EL (cell line): ENCODE measurements around the gene TSSC4.

Experiments
- DNase-seq: peaks from one replicate; pipeline ENCODE4 v3.0.0-alpha.2; 2016

Gene TSSC4

DNA sequence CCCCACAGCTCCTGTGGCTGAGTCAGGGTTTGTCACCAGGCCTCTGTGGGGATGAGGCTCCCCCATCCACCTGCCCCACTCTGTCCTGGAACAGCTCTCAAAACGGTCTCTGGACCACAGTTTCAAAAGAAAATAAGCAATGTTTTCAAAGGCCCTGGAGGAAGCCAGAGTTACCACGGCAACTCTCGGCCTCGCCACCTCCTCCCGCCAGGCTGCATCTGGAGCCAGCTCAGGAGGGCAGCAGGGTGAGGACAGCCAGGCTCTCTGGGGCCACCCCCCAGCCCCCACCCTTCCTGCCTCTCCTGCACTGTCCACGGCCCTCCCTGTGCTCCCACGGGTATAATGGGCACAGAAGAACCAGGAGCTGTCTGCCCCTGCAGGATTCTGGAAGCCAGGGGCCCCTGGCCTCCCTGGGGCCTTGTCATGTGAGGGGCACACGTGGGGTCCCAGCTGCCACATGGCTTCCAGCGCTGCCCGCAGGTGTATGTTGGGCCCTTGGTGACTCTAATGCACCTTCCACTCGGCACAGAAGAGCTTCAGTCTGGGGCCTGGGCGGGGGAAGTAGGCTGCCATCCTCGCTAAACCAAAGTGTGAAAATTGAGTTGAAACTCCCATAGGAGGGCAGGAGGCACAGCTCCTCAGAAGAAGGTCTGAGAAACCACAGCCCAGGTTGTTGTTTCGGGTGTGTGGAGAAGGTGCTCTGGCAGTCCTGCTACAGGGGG, 13.1 kb upstream of the TSSC4 start:
- DNase-seq, result no peak

GRCh38 chr11:2388431-2389376, 11.8 kb upstream of the TSSC4 start:
- no peak for DNase-seq

DNA sequence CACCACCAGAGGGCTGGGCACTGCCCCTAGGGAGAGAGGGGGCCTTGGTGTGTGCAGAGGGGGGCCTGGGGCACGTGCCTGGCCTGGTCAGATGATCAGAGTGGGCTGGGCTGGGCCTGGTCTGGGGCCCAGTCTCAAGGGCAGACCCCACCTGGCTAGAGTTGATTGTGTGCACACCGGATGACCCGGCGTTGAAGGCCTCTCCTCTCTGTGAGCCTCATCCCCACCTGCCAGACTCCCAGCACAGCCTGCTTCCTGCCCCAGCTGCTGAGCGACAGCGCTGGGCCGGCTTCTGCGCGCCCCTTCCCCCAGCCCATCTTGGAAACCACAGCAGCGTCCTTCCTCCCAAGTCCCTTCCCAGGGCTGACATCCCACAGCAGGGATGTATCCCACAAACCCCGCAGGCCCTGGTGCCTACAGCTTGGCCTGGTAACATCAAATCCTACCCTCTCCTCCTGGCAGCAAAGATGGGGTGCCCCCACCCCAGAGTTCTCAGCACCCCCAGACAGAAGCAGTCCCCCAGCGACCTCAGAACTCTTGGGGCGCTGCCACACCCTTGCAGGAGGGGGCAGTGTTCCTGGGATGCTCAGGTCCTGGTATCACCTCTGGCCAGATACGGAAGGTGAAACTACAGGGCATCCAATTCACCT, 11.0 kb upstream of the TSSC4 start:
- DNase-seq, result no peak

- DNase-seq, result no peak
These were observed 10.3 kb upstream of the TSSC4 start for GRCh38 chr11:2390091-2390724.

DNA sequence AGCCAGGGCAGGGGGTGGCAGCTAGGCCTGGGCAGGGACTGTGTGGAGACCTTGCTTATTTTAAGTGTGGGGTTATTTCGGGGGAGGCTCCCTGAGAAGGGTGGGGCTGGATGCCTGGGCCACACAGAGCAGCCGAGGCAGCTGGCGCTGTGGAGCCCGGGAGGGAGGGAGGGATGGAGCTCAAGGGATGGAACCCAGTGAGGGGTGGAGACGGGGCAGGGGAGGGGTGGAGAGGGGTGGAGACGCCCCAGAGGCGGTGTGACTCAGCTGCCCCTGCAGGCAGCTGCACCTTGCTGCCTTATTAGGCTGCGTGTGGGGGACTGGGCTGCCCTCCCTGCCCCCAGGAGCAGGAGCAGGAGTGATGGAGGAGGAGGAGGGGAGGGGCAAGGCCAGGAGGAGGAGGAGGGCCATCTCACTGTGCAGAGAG, 9.8 kb upstream of the TSSC4 start:
- DNase-seq, result peak; percentile 85

DNA sequence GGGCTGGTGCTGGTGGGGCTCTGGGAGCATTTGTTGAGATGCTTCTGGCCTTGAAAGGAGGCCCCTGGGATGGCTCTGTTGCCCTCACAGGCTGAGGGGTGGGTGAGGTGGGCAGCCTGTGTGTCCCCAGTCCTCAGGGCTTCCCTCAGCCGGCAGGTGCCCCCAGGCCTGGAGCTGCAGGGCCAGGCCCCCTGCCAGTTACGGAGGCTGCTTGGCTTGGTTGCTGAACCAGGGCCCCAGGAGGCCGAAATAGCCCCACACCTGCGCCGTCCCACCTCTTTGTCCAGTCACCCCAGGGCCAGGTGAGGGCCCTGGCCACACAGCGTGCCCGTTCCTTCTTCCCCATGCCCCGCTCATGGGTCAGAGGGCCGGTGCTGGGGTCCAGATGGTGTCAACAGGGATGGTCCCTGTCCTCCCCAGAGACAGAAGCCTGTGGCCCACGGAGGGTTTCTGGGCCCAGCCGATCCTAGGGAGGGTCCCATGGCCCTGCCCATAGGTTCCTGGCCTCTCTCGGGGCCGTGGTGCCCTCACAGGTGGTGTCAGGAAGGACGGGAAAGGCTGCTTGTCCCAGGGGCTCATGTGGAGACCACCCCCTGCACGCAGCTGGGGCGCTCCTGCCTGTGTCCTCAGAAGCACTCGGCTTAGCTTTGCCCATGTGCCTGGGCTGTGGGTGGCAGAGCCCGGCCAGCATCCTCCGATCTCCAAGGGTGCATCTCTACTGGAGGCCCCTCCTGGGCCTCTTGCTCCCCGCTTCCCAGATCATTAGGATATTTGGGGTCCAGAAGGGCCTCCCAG, 9.2 kb upstream of the TSSC4 start:
- DNase-seq, result no peak

DNA sequence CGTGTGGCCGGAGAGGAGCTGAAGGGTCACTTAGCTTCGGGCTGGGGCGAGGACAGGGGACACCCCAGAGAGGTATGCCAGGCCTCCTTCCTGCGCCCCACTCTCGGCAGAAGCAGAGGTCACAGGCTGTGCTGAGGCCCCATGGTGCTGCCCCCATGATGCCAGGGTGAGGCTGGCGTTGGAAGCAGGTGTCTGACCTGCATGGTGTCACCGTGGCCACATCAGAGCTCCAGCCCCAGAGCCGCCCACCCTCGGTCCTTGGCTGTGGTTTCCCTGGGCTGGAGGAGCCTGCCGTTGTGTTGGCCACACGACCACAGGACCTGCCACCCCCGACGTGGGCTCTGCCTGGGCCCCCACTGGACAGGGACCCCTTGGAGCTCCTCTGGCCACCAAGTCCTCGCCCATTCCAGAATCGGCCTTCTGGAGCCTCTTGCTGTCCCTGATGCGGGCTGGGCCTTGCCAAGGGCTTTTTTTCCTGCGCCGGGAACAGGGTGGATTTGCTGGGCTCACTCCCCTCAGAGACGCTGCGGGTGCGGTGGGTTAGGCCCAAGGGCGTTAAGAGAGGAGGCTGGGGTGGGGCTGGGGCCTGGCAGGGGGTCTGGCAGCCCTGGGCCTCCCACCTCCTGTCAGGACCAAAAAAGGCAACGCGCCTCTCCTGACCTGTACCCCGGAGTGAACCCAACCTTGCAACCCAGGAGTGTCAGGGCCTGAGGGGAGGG, 8.2 kb upstream of the TSSC4 start:
- DNase-seq, result no peak

DNA sequence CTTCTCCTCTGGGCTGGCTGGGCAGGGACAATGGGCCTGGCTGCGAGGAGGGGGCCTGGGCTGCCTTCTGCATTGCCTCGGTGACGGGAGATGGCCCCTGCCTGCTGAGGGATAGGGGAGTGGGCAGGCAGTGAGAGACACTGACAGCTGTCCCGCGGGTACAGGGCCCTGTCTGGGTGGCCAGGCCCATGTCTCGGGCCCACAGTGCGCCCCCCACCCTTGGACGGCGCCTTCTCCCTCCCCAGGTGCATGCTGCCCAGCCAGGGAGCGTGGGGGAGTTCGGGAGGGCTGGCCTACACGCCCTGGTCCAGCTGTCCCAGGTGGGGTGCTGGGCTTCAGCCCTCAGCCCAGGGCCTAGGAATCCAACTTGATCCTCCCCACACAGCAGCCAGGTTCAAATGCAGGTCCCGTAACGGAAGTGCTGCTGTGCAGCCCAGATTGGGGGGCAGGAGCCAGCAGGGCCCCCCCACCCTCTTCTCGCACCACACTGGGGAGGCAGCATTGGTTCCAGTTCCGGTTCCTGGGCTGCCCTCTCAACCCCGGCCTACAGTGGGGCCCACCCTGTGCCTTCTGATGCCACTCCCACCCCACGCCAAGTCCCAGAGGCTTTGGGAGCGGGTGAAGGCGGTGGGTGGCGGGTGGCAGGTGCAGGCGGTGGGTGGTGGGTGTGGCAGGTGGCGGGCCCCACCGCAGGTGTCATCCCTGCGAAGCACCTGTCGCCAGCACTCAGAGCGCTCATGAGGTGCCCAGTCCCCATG, 7.3 kb upstream of the TSSC4 start:
- no peak for DNase-seq

DNA sequence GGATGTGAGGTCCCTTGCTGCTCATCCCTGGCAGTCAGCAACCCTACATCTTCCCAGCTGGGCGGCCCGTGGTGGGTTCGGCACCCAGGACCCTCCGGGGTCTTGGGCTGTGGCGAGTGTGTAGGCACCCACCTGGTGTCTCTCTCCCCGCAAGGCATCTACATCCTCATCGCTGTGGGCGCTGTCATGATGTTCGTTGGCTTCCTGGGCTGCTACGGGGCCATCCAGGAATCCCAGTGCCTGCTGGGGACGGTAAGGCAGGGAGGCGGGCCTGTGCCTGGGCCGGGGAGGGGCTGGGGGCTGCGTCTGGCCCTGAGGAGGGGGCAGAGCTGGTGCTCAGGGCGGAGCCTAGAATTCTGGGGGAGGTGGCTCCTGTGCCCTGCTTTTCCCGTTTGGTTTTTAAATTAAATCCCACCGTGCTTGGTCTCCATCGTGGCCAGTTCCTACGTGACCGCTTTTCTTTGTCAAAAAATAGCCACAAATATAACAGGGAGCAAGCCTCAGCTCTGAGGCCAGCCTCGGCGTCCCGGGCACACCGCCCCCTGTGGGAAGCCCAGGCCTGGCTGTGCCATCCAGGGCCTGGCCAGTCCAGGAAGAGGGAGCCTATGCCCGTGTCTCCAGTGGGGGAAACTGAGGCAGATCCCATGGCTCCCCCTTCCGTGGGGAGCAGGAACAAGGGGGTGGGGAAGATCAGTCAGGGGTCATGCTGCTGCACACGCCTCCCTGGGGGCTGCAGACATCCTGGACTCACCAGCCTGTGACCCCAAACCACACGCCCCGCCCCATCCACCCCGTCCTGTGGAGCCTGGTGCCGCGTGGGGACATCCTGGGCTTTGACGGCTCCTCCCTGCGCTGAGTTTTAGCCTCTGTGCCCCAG, 6.4 kb upstream of the TSSC4 start:
- no peak for DNase-seq

- no peak for DNase-seq
These were observed 5.8 kb upstream of the TSSC4 start for GRCh38 chr11:2394818-2395105.

GRCh38 chr11:2395211-2395730, 5.3 kb upstream of the TSSC4 start:
- DNase-seq, result no peak

DNA sequence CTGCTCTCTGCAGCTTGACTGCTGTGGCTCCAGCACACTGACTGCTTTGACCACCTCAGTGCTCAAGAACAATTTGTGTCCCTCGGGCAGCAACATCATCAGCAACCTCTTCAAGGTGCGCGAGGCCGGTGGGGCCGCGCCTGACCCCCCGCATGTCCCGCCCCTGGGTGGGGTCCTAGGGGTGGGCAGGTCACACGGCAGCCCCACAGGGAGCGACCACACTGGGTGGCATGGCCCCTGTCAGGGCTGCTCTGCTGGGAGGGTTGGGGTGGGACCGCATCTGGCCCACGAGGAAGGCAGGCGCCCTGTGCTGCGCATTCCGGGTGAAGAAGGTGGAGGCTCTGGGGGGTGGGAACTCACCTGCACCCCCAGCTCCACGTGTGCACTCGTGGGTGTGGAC, 4.7 kb upstream of the TSSC4 start:
- no peak for DNase-seq

DNA sequence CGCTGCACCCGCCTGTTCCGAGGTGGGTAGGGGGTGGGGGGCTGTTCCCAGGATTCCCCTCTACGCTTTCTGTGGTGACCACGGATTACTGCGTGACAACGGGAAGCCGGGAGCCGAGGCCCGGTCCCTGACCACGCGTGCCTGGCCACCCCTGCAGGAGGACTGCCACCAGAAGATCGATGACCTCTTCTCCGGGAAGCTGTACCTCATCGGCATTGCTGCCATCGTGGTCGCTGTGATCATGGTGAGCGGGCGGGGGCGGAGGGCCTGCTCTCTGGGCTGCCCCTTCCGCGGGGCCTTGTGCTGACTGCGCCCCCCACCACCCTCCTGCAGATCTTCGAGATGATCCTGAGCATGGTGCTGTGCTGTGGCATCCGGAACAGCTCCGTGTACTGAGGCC, 4.1 kb upstream of the TSSC4 start:
- no peak for DNase-seq

GRCh38 chr11:2397005-2397404, 3.5 kb upstream of the TSSC4 start:
- DNase-seq, result no peak

DNA sequence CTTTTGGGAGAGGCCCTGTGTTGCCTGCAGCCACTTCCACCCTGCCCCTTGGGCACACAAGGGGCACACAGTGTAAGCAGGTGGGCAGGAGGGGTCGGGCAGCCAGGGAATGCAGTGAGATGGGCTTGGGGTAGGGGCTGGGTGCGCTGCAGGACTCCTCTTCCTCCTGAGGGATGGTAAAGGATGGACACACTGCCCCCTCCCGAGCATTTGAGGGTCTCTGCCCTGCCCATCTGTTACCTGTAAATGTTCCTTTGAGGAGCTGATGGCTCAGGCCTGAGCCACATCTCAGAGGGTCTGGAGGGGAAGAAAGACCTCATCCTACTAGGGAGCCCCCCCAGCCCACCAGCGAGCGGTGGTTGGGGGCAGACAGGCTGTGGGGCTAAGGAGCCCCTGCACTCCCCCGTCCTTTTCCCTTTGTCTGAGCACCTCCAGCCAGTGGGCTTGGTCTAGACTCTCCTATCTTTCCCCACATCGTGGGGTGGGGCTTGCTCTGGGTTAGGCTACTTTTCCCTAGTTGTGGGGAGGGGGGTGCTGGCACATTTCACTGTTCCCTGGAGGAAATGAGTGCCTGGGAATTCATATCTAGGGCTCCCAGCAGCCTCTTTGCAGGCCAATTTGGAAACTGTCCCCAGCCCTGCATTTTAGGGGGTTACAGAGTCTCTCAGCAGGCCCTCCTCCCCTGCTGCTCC, 1.7 kb upstream of the TSSC4 start:
- DNase-seq, result no peak

DNA sequence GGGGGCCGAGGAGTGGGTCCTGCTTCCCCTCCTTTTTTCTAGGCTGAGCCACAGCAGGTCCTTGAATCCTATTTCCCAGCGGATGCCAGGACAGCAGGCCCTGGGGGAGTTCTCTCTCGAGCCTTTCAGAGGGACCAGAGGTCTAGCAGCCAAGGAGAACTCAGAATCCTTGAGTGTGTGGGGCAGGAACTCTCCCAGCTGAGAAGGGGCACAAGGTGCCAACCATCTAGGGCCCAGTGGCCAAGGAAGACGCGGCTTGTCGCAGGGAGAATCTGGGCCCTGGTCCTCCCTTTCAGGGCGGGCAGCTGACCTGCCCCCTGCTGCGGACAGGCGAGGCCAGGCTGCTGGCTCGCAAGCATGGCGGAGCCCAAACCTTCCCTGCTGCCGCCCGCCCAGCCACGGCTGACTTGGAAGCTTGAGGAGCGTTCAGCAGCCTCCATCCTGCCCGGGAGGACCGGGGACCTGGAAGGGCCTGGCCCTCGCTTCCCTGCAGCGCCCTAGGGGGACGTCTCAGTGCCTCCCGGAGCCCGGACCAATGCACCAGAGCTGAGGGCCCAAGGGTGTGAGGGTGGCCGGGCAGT, 972 bp upstream of the TSSC4 start:
- DNase-seq, result no peak

DNA sequence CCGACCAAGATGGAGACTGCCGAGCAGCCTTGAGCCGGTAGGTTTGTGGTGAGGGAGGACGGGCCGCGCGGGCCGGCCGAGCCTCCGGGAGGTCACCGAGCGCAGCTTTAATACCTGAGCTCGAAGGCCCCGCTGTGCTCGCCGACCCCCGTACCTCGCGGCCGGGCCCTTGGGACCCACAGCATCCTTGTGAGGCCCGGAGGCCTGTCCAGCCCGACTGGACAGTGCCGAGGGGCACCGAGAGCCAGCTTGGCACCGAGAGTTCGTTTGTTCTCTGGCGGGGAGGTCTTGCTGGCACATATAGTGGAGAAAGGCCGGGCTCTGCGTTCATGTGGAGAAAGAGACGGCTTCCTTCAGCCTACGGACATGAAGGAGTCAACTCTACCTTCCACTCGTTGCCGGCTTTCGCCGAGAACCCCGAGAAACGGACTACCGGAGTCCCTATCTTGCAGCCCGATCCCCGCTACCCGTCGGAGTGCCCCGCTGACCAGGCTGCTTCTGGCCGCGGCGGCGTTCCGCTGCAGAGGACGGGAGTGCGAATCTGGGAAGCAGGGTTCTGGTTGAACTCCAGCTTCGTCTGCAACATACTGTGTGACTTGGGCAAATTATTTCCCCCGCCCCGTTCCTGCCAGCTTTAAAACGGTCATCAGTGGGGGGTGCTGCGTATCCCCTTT, 349 bp downstream of the TSSC4 start:
- no peak for DNase-seq

DNA sequence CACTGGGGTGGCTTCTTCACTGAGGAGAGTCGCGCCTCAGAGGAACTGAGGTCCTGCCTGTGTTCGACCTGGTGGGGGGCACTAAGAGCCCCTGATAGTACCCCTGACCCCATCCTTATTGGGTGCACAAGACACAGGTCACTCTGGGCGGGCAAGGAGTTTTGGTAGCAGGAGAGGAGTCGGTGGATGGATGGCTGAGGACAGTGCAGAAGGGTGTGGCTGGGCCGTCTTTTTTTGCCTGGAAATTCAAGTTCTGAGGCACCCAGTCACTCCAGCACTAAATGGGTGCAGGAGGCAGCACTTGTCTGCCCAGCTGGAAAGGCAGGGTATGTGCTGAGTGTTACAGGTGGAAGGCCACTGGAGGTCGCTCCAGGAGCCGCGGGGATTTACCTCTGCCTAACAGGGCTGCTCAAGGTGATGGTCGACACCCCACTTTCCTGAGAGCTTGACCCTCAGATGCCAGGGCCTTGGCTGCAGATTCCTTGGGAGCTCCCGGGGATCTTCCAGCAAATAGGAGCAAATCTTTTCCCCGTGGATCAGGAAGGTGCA, 960 bp downstream of the TSSC4 start:
- DNase-seq, result no peak
